IMR-90 (cell line): ENCODE measurements around the gene SOBP. TPM values are rescaled to one million over a fixed set of nuclear protein-coding genes. Genes with fewer than 3 reads are reported as not detected.

Experiments
- ATAC-seq: fragments of 200-7000 bp; cut with Tn5 transposase; 2 replicates; pipeline ENCODE4 v1.9.1; 2020; ENCODE audit warnings: low read depth, mild to moderate bottlenecking, moderate library complexity
- BruUV-seq: library from RNA; stranded (reverse); fragments of 400-500 nt; replicated peaks from 2 replicates; lab custom pipeline; 2021; lab: Mats Ljungman, UMichigan
- CTCF ChIA-PET: fragments of 300-600 bp; formaldehyde crosslinking; extraction: SDS; loops from one replicate; lab custom pipeline; 2021; ENCODE audit warnings: antibody characterized with exemption; lab: Yijun Ruan, JAX
- POLR2A ChIA-PET: fragments of 300-600 bp; sonication (Branson Sonifier 250); formaldehyde crosslinking; loops from one replicate; lab custom pipeline; 2022; ENCODE audit warnings: antibody characterized with exemption; ENCODE audit not compliant: unreplicated experiment; lab: Charles Lee
- DNase-seq: peaks from one replicate; pipeline ENCODE4 v3.0.0; 2013
- H2AFZ ChIP-seq: replicated peaks from 2 replicates; pipeline ENCODE3; 2013; ENCODE audit warnings: low read length, mild to moderate bottlenecking; ENCODE audit not compliant: poor library complexity
- H2AK5ac ChIP-seq: 2 replicates; pipeline ENCODE4 v1.6.1; 2013; ENCODE audit warnings: low read depth, low read length, inconsistent platforms
- H2AK9ac ChIP-seq: replicated peaks from 2 replicates; pipeline ENCODE3; 2013; ENCODE audit warnings: mild to moderate bottlenecking, low read depth, low read length, moderate library complexity; ENCODE audit not compliant: poor library complexity
- H2BK120ac ChIP-seq: 2 replicates; pipeline ENCODE4 v1.6.1; 2013; ENCODE audit warnings: low read depth, low read length, inconsistent platforms
- H2BK15ac ChIP-seq: 3 replicates; pipeline ENCODE4 v1.6.1; 2013; ENCODE audit warnings: low read depth, low read length, inconsistent platforms
- H2BK20ac ChIP-seq: 2 replicates; pipeline ENCODE4 v1.6.1; 2013; ENCODE audit warnings: low read depth, mild to moderate bottlenecking, inconsistent platforms, low read length, moderate library complexity
- H2BK5ac ChIP-seq: 2 replicates; pipeline ENCODE4 v1.6.1; 2013; ENCODE audit warnings: mild to moderate bottlenecking, low read depth, low read length, inconsistent platforms; ENCODE audit not compliant: poor library complexity, severe bottlenecking
- H3K14ac ChIP-seq: replicated peaks from 2 replicates; pipeline ENCODE4 v1.6.1; 2013; ENCODE audit warnings: low read depth, low read length, inconsistent platforms
- H3K18ac ChIP-seq: 2 replicates; pipeline ENCODE4 v1.6.1; 2013; ENCODE audit warnings: low read depth, low read length, control low read depth
- H3K23ac ChIP-seq: 2 replicates; pipeline ENCODE4 v1.6.1; 2013; ENCODE audit warnings: low read depth, low read length, inconsistent platforms
- H3K27ac ChIP-seq: 2 replicates; pipeline ENCODE4 v1.5.1; 2013; ENCODE audit warnings: mild to moderate bottlenecking, control low read depth, low read length; ENCODE audit not compliant: insufficient read depth
- H3K27me3 ChIP-seq: 2 replicates; pipeline ENCODE4 v1.6.1; 2013; ENCODE audit warnings: low read length; ENCODE audit not compliant: control insufficient read depth, insufficient read depth
- H3K36me3 ChIP-seq: 2 replicates; pipeline ENCODE4 v1.6.1; 2013; ENCODE audit warnings: low read length, mixed read lengths; ENCODE audit not compliant: control insufficient read depth, insufficient read depth
- H3K4ac ChIP-seq: 2 replicates; pipeline ENCODE4 v1.6.1; 2013; ENCODE audit warnings: low read depth, low read length, inconsistent platforms
- H3K4me1 ChIP-seq: 2 replicates; pipeline ENCODE4 v1.6.1; 2013; ENCODE audit warnings: low read length, mixed read lengths; ENCODE audit not compliant: control insufficient read depth, insufficient read depth
- H3K4me2 ChIP-seq: 2 replicates; pipeline ENCODE4 v1.6.1; 2013; ENCODE audit warnings: low read depth, mild to moderate bottlenecking, control low read depth, low read length, moderate library complexity
- H3K4me3 ChIP-seq: 2 replicates; pipeline ENCODE4 v1.5.1; 2013; ENCODE audit warnings: low read depth, mild to moderate bottlenecking, control low read depth, low read length, moderate library complexity; ENCODE audit not compliant: insufficient read depth
- H3K56ac ChIP-seq: 2 replicates; pipeline ENCODE4 v1.6.1; 2013; ENCODE audit warnings: low read length, inconsistent platforms; ENCODE audit not compliant: insufficient read depth; ENCODE audit errors: extremely low read depth
- H3K79me1 ChIP-seq, 2 experiments: 2 replicates each; pipeline ENCODE4 v1.6.1; 2013; ENCODE audit warnings: low read length in 2 of 2, inconsistent platforms in 1 of 2, low read depth in 1 of 2
- H3K9ac ChIP-seq: 2 replicates; pipeline ENCODE4 v1.6.1; 2013; ENCODE audit warnings: low read depth, low read length, control low read depth
- H3K9me1 ChIP-seq: 2 replicates; pipeline ENCODE4 v1.6.1; 2013; ENCODE audit warnings: low read length, inconsistent platforms; ENCODE audit not compliant: insufficient read depth
- H3K9me3 ChIP-seq: 2 replicates; pipeline ENCODE4 v1.6.1; 2013; ENCODE audit warnings: low read length; ENCODE audit not compliant: control insufficient read depth, insufficient read depth
- H4K20me1 ChIP-seq: 2 replicates; pipeline ENCODE4 v1.6.1; 2013; ENCODE audit warnings: low read length, inconsistent platforms; ENCODE audit not compliant: insufficient read depth
- H4K5ac ChIP-seq: 2 replicates; pipeline ENCODE4 v1.6.1; 2013; ENCODE audit warnings: mild to moderate bottlenecking, low read depth, low read length, control low read depth
- H4K8ac ChIP-seq, 2 experiments: 2 replicates each; pipeline ENCODE4 v1.6.1; 2013; ENCODE audit warnings: low read depth in 2 of 2, low read length in 2 of 2, control low read depth in 1 of 2, inconsistent platforms in 1 of 2
- H4K91ac ChIP-seq: 2 replicates; pipeline ENCODE4 v1.6.1; 2013; ENCODE audit warnings: low read depth, low read length, inconsistent platforms; ENCODE audit not compliant: insufficient read depth
- BHLHE40 ChIP-seq: fragments of 150-350 bp; IDR thresholded peaks from 2 replicates; pipeline ENCODE4 v1.6.1; 2016; ENCODE audit warnings: mild to moderate bottlenecking, low read depth, low read length
- CEBPB ChIP-seq: IDR thresholded peaks from 2 replicates; pipeline ENCODE4 v1.6.1; 2012; ENCODE audit warnings: low read depth, low read length, improper control_type of control experiment
- FOS ChIP-seq: fragments of 150-350 bp; IDR thresholded peaks from 2 replicates; pipeline ENCODE4 v1.6.1; 2016; ENCODE audit warnings: low read depth, low read length
- MAZ ChIP-seq: IDR thresholded peaks from 2 replicates; pipeline ENCODE4 v1.6.1; 2012; ENCODE audit warnings: low read depth, mild to moderate bottlenecking, low read length, improper control_type of control experiment, moderate library complexity, borderline replicate concordance
- NFE2L2 ChIP-seq: fragments of 150-350 bp; IDR thresholded peaks from 2 replicates; pipeline ENCODE4 v1.6.1; 2016; ENCODE audit warnings: low read depth, mild to moderate bottlenecking, low read length
- SMC3 ChIP-seq: fragments of 150-350 bp; IDR thresholded peaks from 2 replicates; pipeline ENCODE4 v1.6.1; 2016; ENCODE audit warnings: low read depth, mild to moderate bottlenecking, antibody characterized with exemption, low read length, moderate library complexity
- WGBS, 2 experiments: methylation state at CpG; one replicate each; pipeline versions ENCODE4 v1.1.5 to v1.1.7; 2013; ENCODE audit warnings: missing lambda C conversion rate in 2 of 2; ENCODE audit not compliant: insufficient read length in 1 of 2; ENCODE audit errors: extremely low coverage in 2 of 2; 5-methylcytosine and 5-hydroxymethylcytosine counted together
- dilution Hi-C: fragments of 300-500 bp; cut with HindIII; formaldehyde crosslinking; loops from one replicate; pipeline ENCODE4 v1.14.3; 2018; ENCODE audit warnings: low sequenced_read_pairs; ENCODE audit not compliant: unreplicated experiment
- in situ Hi-C: fragments of 300-500 bp; cut with MboI; formaldehyde crosslinking; loops from 3 replicates; pipeline ENCODE4 v1.14.3; 2019; ENCODE audit warnings: low sequenced_read_pairs, inconsistent platforms, mixed read lengths
- intact Hi-C: fragments of 100-400 bp; cut with micrococcal nuclease; formaldehyde crosslinking; loops from 2 replicates; pipeline ENCODE4 v1.10.0; 2022
- polyA plus RNA-seq, 3 experiments: library from polyadenylated mRNA; depleted of rRNA; stranded (reverse); fragments of >200 nt; gene quantifications; 2 replicates each; pipeline ENCODE4 v1.2.3, GENCODE V29; 2012; ENCODE audit warnings: low replicate concordance in 1 of 3
- total RNA-seq: library from RNA; depleted of rRNA; stranded (reverse); fragments of >200 nt; gene quantifications from 2 replicates; pipeline ENCODE4 v1.2.3, GENCODE V29; 2012
- TF ChIP-seq, protein P1 (sequence below): conservative IDR thresholded peaks from 2 replicates; pipeline ENCODE4 v1.5.1; 2012; ENCODE audit warnings: mild to moderate bottlenecking, low read depth, low read length, improper control_type of control experiment

Gene SOBP
- total and polyA plus RNA-seq, 2 of the 4 experiments (the other 2 are of a cell fraction) = 0.60 to 0.72 TPM

GRCh38 chr6:107491138-107491609 is 1.3 kb downstream of the SOBP start:
- Histone ChIP-seq H3K79me1 (peaks cover 0 to 19% of the 10 kb centered on the region in 2 experiments; a peak in 1 of 4 replicates), H3K9me3 (no peaks in the 10 kb centered on the region), H2BK120ac (peak overlapping the region; percentile 33; the same call in 1 of the 2 replicates), H3K4me3 (peak overlapping the region; percentile 93), H3K4me1 (peaks cover 3% of the 10 kb centered on the region), H4K91ac (no peak overlapping the region), H3K27ac (peak overlapping the region; percentile 39; the same call in 1 of the 2 replicates), H3K56ac (no peak overlapping the region), H2AFZ (peak overlapping the region; percentile 92), H3K14ac (no peak overlapping the region), H3K9ac (peak overlapping the region; percentile 74; the same call in 1 of the 2 replicates), H4K20me1 (no peaks in the 10 kb centered on the region; the same call in 1 of the 2 replicates), H3K36me3 (no peaks in the 10 kb centered on the region), H3K4ac (no peak overlapping the region), H2BK15ac (no peak overlapping the region), H4K8ac (no peak overlapping the region), H2BK20ac (no peak overlapping the region), H3K18ac (no peak overlapping the region; the same call in 1 of the 2 replicates), H3K9me1 (no peaks in the 10 kb centered on the region), H4K5ac (no peak overlapping the region), H2AK9ac (peak overlapping the region; percentile 44), H3K23ac (peak overlapping the region; percentile 28; the same call in 1 of the 2 replicates), H2AK5ac (no peak overlapping the region), H2BK5ac (no peak overlapping the region), H3K27me3 (peaks cover 11% of the 10 kb centered on the region), H3K4me2 (peak overlapping the region; percentile 95)
- CTCF ChIA-PET = interaction anchor here (0.6 to 4.6 kb wide), 2 partner anchors 153 to 173 kb away, joined by 3 to 25 read pairs; no protein-coding TSS in a partner anchor
- POLR2A ChIA-PET = interaction anchor here (0.9 kb wide), 1 partner anchor 467 kb away, joined by 3 read pairs; the partner anchor contains the start of gene SEC63
- in situ Hi-C loops = loop anchor here (10.0 kb wide), 2 partner anchors 354 to 366 kb away; no protein-coding TSS in a partner anchor
- intact Hi-C loops = loop anchor here (2.0 to 5.0 kb wide), 3 partner anchors 151 to 358 kb away; no protein-coding TSS in a partner anchor
- TF ChIP-seq BHLHE40 (no peak), SMC3 (no peak), MAZ (no peak), CEBPB (peak; percentile 73), FOS (no peak), NFE2L2 (no peak)
- TF ChIP-seq, protein P1, sequence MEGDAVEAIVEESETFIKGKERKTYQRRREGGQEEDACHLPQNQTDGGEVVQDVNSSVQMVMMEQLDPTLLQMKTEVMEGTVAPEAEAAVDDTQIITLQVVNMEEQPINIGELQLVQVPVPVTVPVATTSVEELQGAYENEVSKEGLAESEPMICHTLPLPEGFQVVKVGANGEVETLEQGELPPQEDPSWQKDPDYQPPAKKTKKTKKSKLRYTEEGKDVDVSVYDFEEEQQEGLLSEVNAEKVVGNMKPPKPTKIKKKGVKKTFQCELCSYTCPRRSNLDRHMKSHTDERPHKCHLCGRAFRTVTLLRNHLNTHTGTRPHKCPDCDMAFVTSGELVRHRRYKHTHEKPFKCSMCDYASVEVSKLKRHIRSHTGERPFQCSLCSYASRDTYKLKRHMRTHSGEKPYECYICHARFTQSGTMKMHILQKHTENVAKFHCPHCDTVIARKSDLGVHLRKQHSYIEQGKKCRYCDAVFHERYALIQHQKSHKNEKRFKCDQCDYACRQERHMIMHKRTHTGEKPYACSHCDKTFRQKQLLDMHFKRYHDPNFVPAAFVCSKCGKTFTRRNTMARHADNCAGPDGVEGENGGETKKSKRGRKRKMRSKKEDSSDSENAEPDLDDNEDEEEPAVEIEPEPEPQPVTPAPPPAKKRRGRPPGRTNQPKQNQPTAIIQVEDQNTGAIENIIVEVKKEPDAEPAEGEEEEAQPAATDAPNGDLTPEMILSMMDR = no peak
- 0% methylated on average over 1 of the region's 38 CpGs; no CpG with 5 or more reads in 1 of the 2 experiments for WGBS, 2 experiments
- BruUV-seq = no TSS peak
- ATAC-seq (no peak), DNase-seq (peak; percentile 20)
- dilution Hi-C loops = no loop called here
